Prostate gland (tissue), 2 donors: Measurements from ENCODE around the gene C1orf52. TPM values are rescaled to one million over a fixed set of nuclear protein-coding genes. Genes with fewer than 3 reads are reported as not detected.

Experiments
- DNase-seq: peaks from one replicate; pipeline ENCODE4 v3.0.0-alpha.2; 2019; ENCODE audit warnings: low spot score
- H3K27ac ChIP-seq, 2 donors: fragments of 200-600 bp; sonication (generic); 2 replicates each; pipeline ENCODE4 v1.5.1; 2017 to 2019
- H3K27me3 ChIP-seq: fragments of 200-600 bp; sonication (generic); replicated peaks from 2 replicates; pipeline ENCODE4 v1.5.1; 2019; ENCODE audit not compliant: insufficient read depth
- H3K36me3 ChIP-seq, 2 donors: fragments of 200-600 bp; sonication (generic); 1 replicate in 1 of 2; 2 replicates in 1 of 2; pipeline versions ENCODE4 v1.5.1 to v1.8.1; 2017 to 2019
- H3K4me1 ChIP-seq: fragments of 200-600 bp; sonication (generic); replicated peaks from 2 replicates; pipeline ENCODE4 v1.5.1; 2019
- H3K4me3 ChIP-seq, 2 donors: fragments of 200-600 bp; sonication (generic); 2 replicates each; pipeline ENCODE4 v1.5.1; 2017 to 2019
- H3K9me3 ChIP-seq: fragments of 200-600 bp; sonication (generic); 2 replicates; pipeline ENCODE4 v1.5.1; 2017
- CTCF ChIP-seq, 4 experiments: fragments of 200-600 bp in 2 of 4; fragments of 450-650 bp in 2 of 4; sonication (generic) in 2 of 4; IDR thresholded peaks; 1 replicate in 3 of 4; 2 replicates in 1 of 4; pipeline ENCODE4 v1.5.1; 2016 to 2019; ENCODE audit warnings: antibody characterized with exemption in 4 of 4, mild to moderate bottlenecking in 2 of 4, moderate library complexity in 2 of 4
- POLR2A ChIP-seq: fragments of 450-650 bp; IDR thresholded peaks from one replicate; pipeline ENCODE4 v1.6.1; 2016; ENCODE audit warnings: antibody characterized with exemption, mild to moderate bottlenecking
- POLR2AphosphoS5 ChIP-seq: sonication (generic); formaldehyde crosslinking; IDR thresholded peaks from one replicate; pipeline ENCODE4 v1.6.1; 2017; ENCODE audit warnings: antibody characterized with exemption
- WGBS: methylation state at CpG from one replicate; pipeline ENCODE4 v1.1.5; 2018; 5-methylcytosine and 5-hydroxymethylcytosine counted together
- intact Hi-C: fragments of 100-400 bp; cut with DNase I; formaldehyde crosslinking; loops from one replicate; pipeline ENCODE4 v1.14.2; 2022
- total RNA-seq, 2 donors: library from RNA; depleted of rRNA; stranded (reverse); fragments of >200 nt; gene quantifications; one replicate each; pipeline ENCODE4 v1.1.0, GENCODE V29; 2016

C1orf52 gene
- total RNA-seq, 2 donors from 2014 or later = 12.7 to 30.5 TPM

GRCh38 chr1:85276215-85276977 is 16.9 kb upstream of the C1orf52 start, which contains the start of gene BCL10:
TSS of gene BCL10 (minus strand) at chr1:85276632. CDS start at chr1:85276352, 280 bp downstream.
- TF ChIP-seq POLR2AphosphoS5 (peak; percentile 97), CTCF (IDR thresholded peaks at IDR 0.05) (peak in 1 of 4 experiments; percentile 14), POLR2A (peak; percentile 97)
- no peaks in the 10 kb centered on the region for H3K36me3 ChIP-seq
- peak within 1 kb of the TSS; percentile 97 to 98 for H3K27ac ChIP-seq
- H3K4me3 ChIP-seq = peak within 1 kb of the TSS; percentile 86 to 91
- intact Hi-C loops = no loop called here
- H3K4me1 ChIP-seq = no peaks in the 10 kb centered on the region
- peak; percentile 99 for DNase-seq
- H3K27me3 ChIP-seq = no peaks in the 10 kb centered on the region
- H3K9me3 ChIP-seq = no peaks in the 10 kb centered on the region
- 1% methylated on average over 61 of the region's 78 CpGs for WGBS

DNA sequence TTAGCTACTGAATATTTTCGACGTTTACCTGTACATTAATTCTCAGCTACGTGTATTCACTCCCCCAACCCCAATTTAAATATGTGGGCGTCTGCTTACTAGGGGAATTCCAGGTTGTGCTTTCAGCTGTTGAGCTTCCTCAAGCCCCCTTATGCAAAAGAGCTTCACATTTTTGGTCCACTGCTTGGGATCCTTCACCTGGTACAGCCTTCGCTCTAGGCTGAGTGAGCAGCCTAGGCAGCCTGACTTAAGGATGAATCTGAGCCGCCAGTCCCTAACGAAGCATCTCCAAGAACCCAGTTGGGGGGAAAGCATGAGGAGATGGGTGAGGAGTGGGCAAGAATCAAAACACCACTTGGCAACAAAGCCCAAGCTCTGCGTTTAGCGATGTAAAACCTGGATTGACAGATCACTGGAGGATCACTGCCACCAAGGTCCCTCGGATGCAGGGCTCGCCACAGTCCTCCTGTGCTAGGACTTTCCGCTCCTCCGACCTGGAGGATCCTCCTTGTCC is 16.3 kb upstream of the C1orf52 start:
- WGBS = 1% methylated on average over 13 of the region's 13 CpGs
- Histone ChIP-seq H3K27me3 (no peaks in the 10 kb centered on the region), H3K9me3 (no peaks in the 10 kb centered on the region), H3K4me3 (peak overlapping the region; percentile 86 to 91), H3K27ac (peak overlapping the region; percentile 97 to 98), H3K4me1 (no peaks in the 10 kb centered on the region), H3K36me3 (no peaks in the 10 kb centered on the region)
- DNase-seq = no peak
- TF ChIP-seq POLR2AphosphoS5 (no peak), CTCF (IDR thresholded peaks at IDR 0.05) (no peak), POLR2A (no peak)
- intact Hi-C loops = no loop called here

- Histone ChIP-seq H3K9me3 (no peaks in the 10 kb centered on the region), H3K4me1 (no peaks in the 10 kb centered on the region), H3K27ac (peak overlapping the region; percentile 97 to 98), H3K27me3 (no peaks in the 10 kb centered on the region), H3K4me3 (peak overlapping the region; percentile 86 to 91), H3K36me3 (peaks cover 0 to 4% of the 10 kb centered on the region in 2 donors)
- intact Hi-C loops = no loop called here
- 36% methylated on average over 1 of the region's 1 CpG for WGBS
- TF ChIP-seq CTCF (IDR thresholded peaks at IDR 0.05) = no peak
- peak; percentile 62 for TF ChIP-seq POLR2AphosphoS5
- peak; percentile 27 for TF ChIP-seq POLR2A
- DNase-seq = no peak
These were observed 15.5 kb upstream of the C1orf52 start for GRCh38 chr1:85274969-85275453.

DNA sequence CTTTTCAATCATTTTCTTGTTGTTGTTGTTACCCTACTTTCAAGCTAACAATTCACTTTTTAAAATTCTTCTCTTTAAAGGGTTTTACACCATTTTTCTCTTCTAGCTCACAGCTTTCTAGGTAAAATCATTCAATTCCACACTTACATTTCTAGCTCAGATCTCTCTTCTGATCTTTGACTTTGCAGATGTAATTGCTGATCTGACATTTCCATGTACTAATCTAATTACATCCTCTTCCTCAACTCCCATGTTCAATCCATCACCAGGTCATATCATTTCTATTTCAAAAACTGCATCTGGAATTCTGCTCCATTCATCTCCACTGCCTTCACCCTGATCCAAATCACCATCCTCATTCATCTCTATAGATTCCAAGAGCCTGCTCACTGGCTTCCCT is 13.9 kb upstream of the C1orf52 start:
- H3K36me3 ChIP-seq = peaks cover 0 to 4% of the 10 kb centered on the region in 2 donors
- intact Hi-C loops = no loop called here
- no peak overlapping the region for H3K27ac ChIP-seq
- H3K9me3 ChIP-seq = no peaks in the 10 kb centered on the region
- no peaks in the 10 kb centered on the region for H3K4me1 ChIP-seq
- no peak overlapping the region for H3K4me3 ChIP-seq
- DNase-seq = no peak
- TF ChIP-seq CTCF (IDR thresholded peaks at IDR 0.05) (no peak), POLR2A (no peak), POLR2AphosphoS5 (no peak)
- no peaks in the 10 kb centered on the region for H3K27me3 ChIP-seq
